Lower lobe of right lung (tissue), 2 donors: ENCODE results near the gene KCTD5. TPM values are rescaled to one million over a fixed set of nuclear protein-coding genes. Genes with fewer than 3 reads are reported as not detected.
A peak's percentile ranks its signal among the peaks of the same experiment; 100 is the strongest.
"Not testable (repeated sequence)": the region's sequence is repeated elsewhere in the genome, so short reads cannot be mapped to it uniquely, and the experiment has no call there.

Experiments
- ATAC-seq, 2 donors: fragments of 200-7000 bp; cut with Tn5 transposase; one replicate each; pipeline ENCODE4 v1.9.1; 2020 to 2022; ENCODE audit warnings: mild to moderate bottlenecking in 2 of 2, moderate library complexity in 2 of 2
- DNase-seq: peaks from one replicate; pipeline ENCODE4 v3.0.0-alpha.2; 2020
- H3K27ac ChIP-seq: fragments of 200-600 bp; one replicate; pipeline ENCODE4 v1.8.0; 2022
- H3K27me3 ChIP-seq: fragments of 200-600 bp; one replicate; pipeline ENCODE4 v1.8.0; 2022; ENCODE audit warnings: low read depth
- H3K36me3 ChIP-seq: fragments of 200-600 bp; one replicate; pipeline ENCODE4 v1.8.0; 2022; ENCODE audit warnings: mild to moderate bottlenecking
- H3K4me1 ChIP-seq: fragments of 200-600 bp; one replicate; pipeline ENCODE4 v1.8.0; 2022
- H3K4me3 ChIP-seq: fragments of 200-600 bp; one replicate; pipeline ENCODE4 v1.8.0; 2022; ENCODE audit warnings: mild to moderate bottlenecking
- H3K9me3 ChIP-seq: fragments of 200-600 bp; one replicate; pipeline ENCODE4 v1.8.0; 2022
- intact Hi-C: fragments of 100-400 bp; cut with DNase I; formaldehyde crosslinking; loops from one replicate; pipeline ENCODE4 v1.11.0; 2022
- total RNA-seq: library from RNA; stranded (reverse); fragmentation: NEBNext Ultra II Directional; extraction: Animal tissue kit (Norgen Biotek cat#: 25700); gene quantifications from one replicate; pipeline ENCODE4 v1.2.1, GENCODE V29; 2021
- TF ChIP-seq, protein P1 (sequence below): fragments of 200-600 bp; IDR thresholded peaks from one replicate; pipeline ENCODE4 v1.8.0; 2022; ENCODE audit warnings: antibody characterized with exemption, mild to moderate bottlenecking
- donor health status: DM: no; HTN: yes; CAD: no; lungs with severe emphysema.

Gene KCTD5
- total RNA-seq, 1 donor from 2014 or later, result 24.8 TPM

- H3K27me3 ChIP-seq, result no peaks in the 10 kb centered on the region
- ATAC-seq (no peak), DNase-seq (no peak)
- H3K9me3 ChIP-seq, result no peaks in the 10 kb centered on the region
- intact Hi-C loops, result no loop called here
- no peaks in the 10 kb centered on the region for H3K36me3 ChIP-seq
- no peak overlapping the region for H3K4me3 ChIP-seq
- no peak overlapping the region for H3K27ac ChIP-seq
- H3K4me1 ChIP-seq, result no peaks in the 10 kb centered on the region
- TF ChIP-seq, protein P1, sequence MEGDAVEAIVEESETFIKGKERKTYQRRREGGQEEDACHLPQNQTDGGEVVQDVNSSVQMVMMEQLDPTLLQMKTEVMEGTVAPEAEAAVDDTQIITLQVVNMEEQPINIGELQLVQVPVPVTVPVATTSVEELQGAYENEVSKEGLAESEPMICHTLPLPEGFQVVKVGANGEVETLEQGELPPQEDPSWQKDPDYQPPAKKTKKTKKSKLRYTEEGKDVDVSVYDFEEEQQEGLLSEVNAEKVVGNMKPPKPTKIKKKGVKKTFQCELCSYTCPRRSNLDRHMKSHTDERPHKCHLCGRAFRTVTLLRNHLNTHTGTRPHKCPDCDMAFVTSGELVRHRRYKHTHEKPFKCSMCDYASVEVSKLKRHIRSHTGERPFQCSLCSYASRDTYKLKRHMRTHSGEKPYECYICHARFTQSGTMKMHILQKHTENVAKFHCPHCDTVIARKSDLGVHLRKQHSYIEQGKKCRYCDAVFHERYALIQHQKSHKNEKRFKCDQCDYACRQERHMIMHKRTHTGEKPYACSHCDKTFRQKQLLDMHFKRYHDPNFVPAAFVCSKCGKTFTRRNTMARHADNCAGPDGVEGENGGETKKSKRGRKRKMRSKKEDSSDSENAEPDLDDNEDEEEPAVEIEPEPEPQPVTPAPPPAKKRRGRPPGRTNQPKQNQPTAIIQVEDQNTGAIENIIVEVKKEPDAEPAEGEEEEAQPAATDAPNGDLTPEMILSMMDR, result no peak
Observed at GRCh38 chr16:2656985-2657384, 25.3 kb upstream of the KCTD5 start.

- H3K4me1 ChIP-seq, H3K27me3 ChIP-seq, intact Hi-C loops, H3K4me3 ChIP-seq, DNase-seq, H3K36me3 ChIP-seq, H3K9me3 ChIP-seq, H3K27ac ChIP-seq: not testable (repeated sequence)
- ATAC-seq, result peak; percentile 32 to 37
Observed at GRCh38 chr16:2657803-2658202, 24.5 kb upstream of the KCTD5 start.

DNA sequence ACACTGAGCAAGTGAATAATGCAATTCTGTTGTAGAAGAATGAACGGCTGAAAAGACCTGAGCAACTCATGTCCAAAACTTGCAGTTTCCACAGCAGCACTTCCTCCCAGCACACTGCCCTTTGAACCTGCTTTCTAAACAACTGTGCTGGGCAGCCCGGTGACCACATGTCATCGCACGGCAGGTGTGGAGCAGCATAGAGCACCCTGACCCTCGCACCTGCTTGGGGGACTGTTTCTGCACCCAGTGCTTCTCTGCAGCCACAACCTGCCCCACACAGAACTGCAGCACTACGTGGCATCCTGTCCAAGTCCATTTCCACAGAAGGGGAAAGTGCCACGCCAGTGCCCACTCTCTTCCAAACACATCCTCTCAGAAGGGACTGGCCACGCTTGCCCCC is 22.8 kb upstream of the KCTD5 start:
- H3K27ac ChIP-seq, intact Hi-C loops, H3K4me1 ChIP-seq, H3K27me3 ChIP-seq, H3K4me3 ChIP-seq, H3K36me3 ChIP-seq, DNase-seq, H3K9me3 ChIP-seq: not testable (repeated sequence)
- ATAC-seq, result peak in 1 of 2 donors; percentile 21

GRCh38 chr16:2660014-2660662 is 22.2 kb upstream of the KCTD5 start:
- not testable (repeated sequence) for DNase-seq
- peaks cover 13% of the 10 kb centered on the region for H3K4me1 ChIP-seq

DNA sequence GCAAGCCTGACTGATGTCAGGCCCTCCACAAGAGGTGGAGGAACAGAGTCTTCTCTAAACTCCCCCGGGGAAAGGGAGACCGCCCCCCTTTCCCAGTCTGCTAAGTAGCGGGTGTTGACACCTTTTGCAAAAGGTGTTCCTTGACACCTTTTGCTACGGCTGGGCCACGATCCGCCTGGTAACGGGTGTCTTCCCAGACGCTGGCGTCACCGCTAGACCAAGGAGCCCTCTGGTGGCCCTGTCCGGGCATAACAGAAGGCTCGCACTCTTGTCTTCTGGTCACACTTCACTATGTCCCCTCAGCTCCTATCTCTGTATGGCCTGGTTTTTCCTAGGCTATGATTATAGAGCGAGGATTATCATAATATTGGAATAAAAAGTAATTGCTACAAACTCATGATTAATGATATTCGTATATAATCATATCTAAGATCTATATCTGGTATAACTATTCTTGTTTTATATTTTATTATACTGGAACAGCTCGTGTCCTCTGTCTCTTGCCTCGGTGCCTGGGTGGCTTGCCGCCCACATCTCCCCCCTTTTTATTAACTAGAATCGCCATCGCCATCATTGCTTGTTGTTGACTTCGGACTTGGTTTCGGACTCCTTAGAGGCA is 21.5 kb upstream of the KCTD5 start:
- H3K4me1 ChIP-seq, result peaks cover 13% of the 10 kb centered on the region
- H3K27me3 ChIP-seq, H3K36me3 ChIP-seq, H3K4me3 ChIP-seq, ATAC-seq, DNase-seq, H3K9me3 ChIP-seq, H3K27ac ChIP-seq, intact Hi-C loops: not testable (repeated sequence)
- TF ChIP-seq, protein P1, result peak; percentile 58

More at GRCh38 chr16:2660014-2660662, 22.2 kb upstream of the KCTD5 start:
- H3K36me3 ChIP-seq, H3K9me3 ChIP-seq, intact Hi-C loops, H3K4me3 ChIP-seq, H3K27me3 ChIP-seq, H3K27ac ChIP-seq: not testable (repeated sequence)
- ATAC-seq, result peak in 1 of 2 donors; percentile 7

DNA sequence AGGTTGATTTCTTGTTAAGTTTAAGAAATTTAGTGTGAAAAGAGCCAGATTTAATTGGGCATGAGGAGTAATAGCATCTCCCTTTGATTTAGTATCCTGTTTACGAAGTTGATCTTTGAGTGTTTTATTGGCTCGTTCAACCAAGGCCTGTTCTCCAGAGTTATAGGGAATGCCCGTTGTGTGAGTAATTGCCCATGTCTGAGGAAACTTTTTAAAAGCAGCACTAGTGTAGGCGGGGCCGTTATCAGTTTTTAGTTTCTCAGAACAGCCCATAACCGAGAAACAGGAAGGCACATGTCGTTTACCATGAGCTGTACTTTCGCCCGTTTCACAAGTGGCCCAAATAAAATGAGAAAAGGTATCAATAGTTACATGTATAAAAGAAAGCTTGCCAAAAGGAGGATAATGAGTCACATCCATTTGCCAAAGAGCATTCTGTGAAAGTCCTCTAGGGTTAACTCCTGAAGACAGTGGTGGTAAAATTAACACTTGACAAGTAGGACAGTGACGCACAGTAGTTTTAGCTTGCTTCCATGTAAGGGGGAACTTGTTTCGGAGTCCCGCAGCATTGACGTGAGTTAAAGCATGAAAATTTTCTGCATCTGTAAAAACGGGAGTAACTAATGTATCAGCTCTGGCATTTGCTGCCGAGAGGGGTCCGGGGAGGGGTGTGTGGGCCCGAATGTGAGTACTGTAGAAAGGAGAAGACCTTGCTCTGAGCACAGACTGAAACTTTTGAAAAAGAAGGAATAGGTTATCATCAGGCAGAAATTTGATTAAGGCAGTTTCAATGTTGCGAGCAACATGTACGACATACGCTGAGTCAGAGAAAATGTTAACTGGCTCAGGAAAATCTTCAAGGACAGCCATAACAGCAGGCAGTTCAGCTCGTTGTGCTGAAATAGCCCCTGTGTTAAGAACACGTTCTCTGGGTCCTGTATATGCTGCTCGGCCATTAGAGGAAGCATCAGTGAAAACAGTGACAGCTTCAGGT is 18.5 kb upstream of the KCTD5 start:
- TF ChIP-seq, protein P1, result no peak
- Histone ChIP-seq H3K27me3 (no peaks in the 10 kb centered on the region), H3K27ac (peak overlapping the region; percentile 24), H3K36me3 (peaks cover 20% of the 10 kb centered on the region), H3K4me3 (no peak overlapping the region), H3K9me3 (no peaks in the 10 kb centered on the region), H3K4me1 (peaks cover 13% of the 10 kb centered on the region)
- ATAC-seq, result peak; percentile 61 to 71
- intact Hi-C loops, result no loop called here
- no peak for DNase-seq
